ENCODE results near the gene HS3ST5. TPM values are rescaled to one million over a fixed set of nuclear protein-coding genes. Genes with fewer than 3 reads are reported as not detected.

The HS3ST5 gene
- total RNA-seq, 2 donors from 2014 or later: not detected

GRCh38 chr6:114144887-114145851 lies 197.7 kb downstream of the HS3ST5 start:
- TF ChIP-seq CTCF (IDR thresholded peaks at IDR 0.05): no peak
- Histone ChIP-seq H3K27ac (no peak overlapping the region), H3K4me3 (no peak overlapping the region), H3K9me3 (no peaks in the 10 kb centered on the region), H3K4me1 (ENCODE audit: control insufficient read depth in 1 of 2, low read depth in 2 of 2) (no peaks in the 10 kb centered on the region), H3K36me3 (no peaks in the 10 kb centered on the region), H3K27me3 (replicated peaks; ENCODE audit: insufficient read depth) (no peaks in the 10 kb centered on the region)
- DNase-seq (ENCODE audit: low spot score) (no peak), ATAC-seq (ENCODE audit: insufficient number of reproducible peaks, low FRiP score, low read depth) (no peak)

GRCh38 chr6:114142258-114142657 lies 200.6 kb downstream of the HS3ST5 start:
- H3K36me3 ChIP-seq: no peaks in the 10 kb centered on the region
- H3K4me1 ChIP-seq (ENCODE audit: control insufficient read depth in 1 of 2, low read depth in 2 of 2): no peaks in the 10 kb centered on the region
- H3K27me3 ChIP-seq (replicated peaks; ENCODE audit: insufficient read depth): no peaks in the 10 kb centered on the region
- H3K9me3 ChIP-seq: no peaks in the 10 kb centered on the region
- ATAC-seq (ENCODE audit: insufficient number of reproducible peaks, low FRiP score, low read depth) (no peak), DNase-seq (ENCODE audit: low spot score) (no peak)
- H3K27ac ChIP-seq: no peak overlapping the region
- TF ChIP-seq CTCF (IDR thresholded peaks at IDR 0.05): no peak
- no peak overlapping the region for H3K4me3 ChIP-seq

- ATAC-seq (ENCODE audit: insufficient number of reproducible peaks, low FRiP score, low read depth) (no peak), DNase-seq (ENCODE audit: low spot score) (no peak)
- H3K4me3 ChIP-seq: no peak overlapping the region
- no peak overlapping the region for H3K27ac ChIP-seq
- no peaks in the 10 kb centered on the region for H3K9me3 ChIP-seq
- H3K4me1 ChIP-seq (ENCODE audit: control insufficient read depth in 1 of 2, low read depth in 2 of 2): peaks cover 0 to 5% of the 10 kb centered on the region in 2 donors
- TF ChIP-seq CTCF (IDR thresholded peaks at IDR 0.05): no peak
- no peaks in the 10 kb centered on the region for H3K27me3 ChIP-seq (replicated peaks; ENCODE audit: insufficient read depth)
- no peaks in the 10 kb centered on the region for H3K36me3 ChIP-seq
Observed at GRCh38 chr6:114140416-114140815, 202.4 kb downstream of the HS3ST5 start.

- TF ChIP-seq CTCF (IDR thresholded peaks at IDR 0.05): no peak
- DNase-seq (ENCODE audit: low spot score): no peak
- no peak for ATAC-seq (ENCODE audit: insufficient number of reproducible peaks, low FRiP score, low read depth)
Observed at GRCh38 chr6:114138577-114139248, 204.1 kb downstream of the HS3ST5 start.

GRCh38 chr6:114135363-114135971 lies 207.4 kb downstream of the HS3ST5 start:
- no peak for TF ChIP-seq CTCF (IDR thresholded peaks at IDR 0.05)

More at GRCh38 chr6:114138577-114139248, 204.1 kb downstream of the HS3ST5 start:
- Histone ChIP-seq H3K36me3 (no peaks in the 10 kb centered on the region), H3K9me3 (no peaks in the 10 kb centered on the region), H3K27me3 (replicated peaks; ENCODE audit: insufficient read depth) (no peaks in the 10 kb centered on the region), H3K27ac (no peak overlapping the region), H3K4me3 (no peak overlapping the region), H3K4me1 (ENCODE audit: control insufficient read depth in 1 of 2, low read depth in 2 of 2) (peaks cover 0 to 5% of the 10 kb centered on the region in 2 donors)

More at GRCh38 chr6:114135363-114135971, 207.4 kb downstream of the HS3ST5 start:
- Histone ChIP-seq H3K9me3 (no peaks in the 10 kb centered on the region), H3K4me1 (ENCODE audit: control insufficient read depth in 1 of 2, low read depth in 2 of 2) (peaks cover 0 to 5% of the 10 kb centered on the region in 2 donors), H3K27ac (no peak overlapping the region), H3K4me3 (no peak overlapping the region), H3K36me3 (no peaks in the 10 kb centered on the region), H3K27me3 (replicated peaks; ENCODE audit: insufficient read depth) (no peaks in the 10 kb centered on the region)
- DNase-seq (ENCODE audit: low spot score) (no peak), ATAC-seq (ENCODE audit: insufficient number of reproducible peaks, low FRiP score, low read depth) (no peak)

Measured in thoracic aorta (tissue), 2 donors.